ENCODE results near the gene HOXA2. TPM values are rescaled to one million over a fixed set of nuclear protein-coding genes. Genes with fewer than 3 reads are reported as not detected.

The HOXA2 gene
- polyA plus RNA-seq, 1 donor (not counting 4 experiments of a cell fraction or from before 2014, with no cell fraction given), result 0.71 TPM

DNA sequence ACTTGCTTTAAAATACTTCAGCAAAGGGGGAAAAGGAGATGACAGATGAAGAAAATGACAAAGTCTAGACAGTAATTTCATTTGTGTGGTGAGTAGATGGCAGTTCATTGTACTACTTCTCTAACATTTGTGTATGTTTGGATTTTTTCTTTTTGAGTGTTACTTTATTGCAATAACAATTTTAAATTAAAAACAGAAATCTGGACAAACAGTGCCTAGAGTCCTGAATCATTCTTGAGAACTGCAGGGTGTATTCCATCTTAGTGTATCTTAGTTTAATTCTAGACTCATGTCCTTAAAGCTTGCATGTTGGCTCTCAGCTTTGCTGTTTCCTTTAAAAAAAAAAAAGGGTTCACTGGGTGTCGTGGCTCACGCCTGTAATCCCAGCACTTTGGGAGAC, 37.8 kb downstream of the HOXA2 start:
- no peaks in the 10 kb centered on the region for H4K20me1 ChIP-seq (ENCODE audit: control insufficient read depth, extremely low read depth, insufficient read depth, low read length)
- H3K9me3 ChIP-seq (ENCODE audit: control insufficient read depth, low read depth, low read length), result no peaks in the 10 kb centered on the region
- no peak for TF ChIP-seq EZH2 (IDR thresholded peaks at IDR 0.05; ENCODE audit: low read length)
- TF ChIP-seq, protein P1, sequence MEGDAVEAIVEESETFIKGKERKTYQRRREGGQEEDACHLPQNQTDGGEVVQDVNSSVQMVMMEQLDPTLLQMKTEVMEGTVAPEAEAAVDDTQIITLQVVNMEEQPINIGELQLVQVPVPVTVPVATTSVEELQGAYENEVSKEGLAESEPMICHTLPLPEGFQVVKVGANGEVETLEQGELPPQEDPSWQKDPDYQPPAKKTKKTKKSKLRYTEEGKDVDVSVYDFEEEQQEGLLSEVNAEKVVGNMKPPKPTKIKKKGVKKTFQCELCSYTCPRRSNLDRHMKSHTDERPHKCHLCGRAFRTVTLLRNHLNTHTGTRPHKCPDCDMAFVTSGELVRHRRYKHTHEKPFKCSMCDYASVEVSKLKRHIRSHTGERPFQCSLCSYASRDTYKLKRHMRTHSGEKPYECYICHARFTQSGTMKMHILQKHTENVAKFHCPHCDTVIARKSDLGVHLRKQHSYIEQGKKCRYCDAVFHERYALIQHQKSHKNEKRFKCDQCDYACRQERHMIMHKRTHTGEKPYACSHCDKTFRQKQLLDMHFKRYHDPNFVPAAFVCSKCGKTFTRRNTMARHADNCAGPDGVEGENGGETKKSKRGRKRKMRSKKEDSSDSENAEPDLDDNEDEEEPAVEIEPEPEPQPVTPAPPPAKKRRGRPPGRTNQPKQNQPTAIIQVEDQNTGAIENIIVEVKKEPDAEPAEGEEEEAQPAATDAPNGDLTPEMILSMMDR (optimal IDR thresholded peaks at IDR 0.05 in 1 of 3, IDR thresholded peaks at IDR 0.05 in 1 of 3, conservative IDR thresholded peaks at IDR 0.05 in 1 of 3; ENCODE audit: extremely low read depth in 1 of 3, insufficient read depth in 2 of 3, low read length in 3 of 3), result no peak
- H3K36me3 ChIP-seq (ENCODE audit: control insufficient read depth in 2 of 2, extremely low read depth in 1 of 2, insufficient read depth in 2 of 2, low read length in 2 of 2), result no peaks in the 10 kb centered on the region
- no peak overlapping the region for H3K4me3 ChIP-seq (ENCODE audit: control insufficient read depth in 2 of 3, extremely low read depth in 1 of 3, insufficient read depth in 2 of 3, low read depth in 1 of 3, low read length in 3 of 3)
- H3K4me1 ChIP-seq (ENCODE audit: control insufficient read depth, extremely low read depth, insufficient read depth, low read length), result peaks cover 9% of the 10 kb centered on the region
- no peaks in the 10 kb centered on the region for H3K9me1 ChIP-seq (ENCODE audit: control insufficient read depth, extremely low read depth, insufficient read depth, low read length)
- H3K4me2 ChIP-seq (ENCODE audit: control insufficient read depth, extremely low read depth, insufficient read depth, low read depth, low read length), result no peak overlapping the region
- no peak overlapping the region for H3K27ac ChIP-seq (ENCODE audit: control insufficient read depth, insufficient read depth, low read length)
- FAIRE-seq, result no peak
- H3K9ac ChIP-seq (ENCODE audit: control insufficient read depth, extremely low read depth, insufficient read depth, low read length), result no peak overlapping the region
- dilution Hi-C loops (cut with MboI; ENCODE audit: extremely low pct_ligation_motif_present, low sequenced_read_pairs), result no loop called here
- no peak for DNase-seq (ENCODE audit: low read depth, low spot score)
- no peak overlapping the region for H2AFZ ChIP-seq (ENCODE audit: control insufficient read depth, low read length)
- no peaks in the 10 kb centered on the region for H3K27me3 ChIP-seq (ENCODE audit: control insufficient read depth, extremely low read depth, insufficient read depth, low read length)
- no peaks in the 10 kb centered on the region for H3K79me2 ChIP-seq (ENCODE audit: control insufficient read depth, insufficient read depth, low read length)

DNA sequence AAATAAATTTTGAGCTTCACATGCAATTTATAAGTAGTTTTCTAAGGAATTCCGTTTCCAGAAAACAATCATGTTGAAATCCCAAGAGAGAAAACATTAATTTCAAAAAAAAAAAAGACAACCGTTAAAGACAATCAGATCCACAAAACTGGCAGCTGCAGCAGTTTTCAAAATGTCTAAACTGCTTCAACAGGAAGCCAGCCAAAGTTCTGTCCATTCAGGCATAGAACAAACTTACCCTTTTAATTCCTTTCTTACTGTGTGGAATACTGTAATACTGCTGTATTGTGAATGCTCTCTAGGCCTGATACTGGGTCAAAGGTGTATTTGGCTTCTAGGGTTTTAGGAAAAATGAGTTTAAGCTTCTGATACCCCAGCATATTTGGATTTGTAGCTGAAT, 38.3 kb downstream of the HOXA2 start:
- no peak overlapping the region for H3K4me2 ChIP-seq (ENCODE audit: control insufficient read depth, extremely low read depth, insufficient read depth, low read depth, low read length)
- H3K36me3 ChIP-seq (ENCODE audit: control insufficient read depth in 2 of 2, extremely low read depth in 1 of 2, insufficient read depth in 2 of 2, low read length in 2 of 2), result no peaks in the 10 kb centered on the region
- H2AFZ ChIP-seq (ENCODE audit: control insufficient read depth, low read length), result peak overlapping the region; percentile 39
- no peaks in the 10 kb centered on the region for H3K9me1 ChIP-seq (ENCODE audit: control insufficient read depth, extremely low read depth, insufficient read depth, low read length)
- FAIRE-seq (peak; percentile 29), DNase-seq (ENCODE audit: low read depth, low spot score) (no peak)
- H3K9me3 ChIP-seq (ENCODE audit: control insufficient read depth, low read depth, low read length), result no peaks in the 10 kb centered on the region
- no peaks in the 10 kb centered on the region for H4K20me1 ChIP-seq (ENCODE audit: control insufficient read depth, extremely low read depth, insufficient read depth, low read length)
- TF ChIP-seq EZH2 (IDR thresholded peaks at IDR 0.05; ENCODE audit: low read length), result no peak
- TF ChIP-seq, protein P1 (optimal IDR thresholded peaks at IDR 0.05 in 1 of 3, IDR thresholded peaks at IDR 0.05 in 1 of 3, conservative IDR thresholded peaks at IDR 0.05 in 1 of 3; ENCODE audit: extremely low read depth in 1 of 3, insufficient read depth in 2 of 3, low read length in 3 of 3), result no peak
- no peak overlapping the region for H3K9ac ChIP-seq (ENCODE audit: control insufficient read depth, extremely low read depth, insufficient read depth, low read length)
- H3K79me2 ChIP-seq (ENCODE audit: control insufficient read depth, insufficient read depth, low read length), result no peaks in the 10 kb centered on the region
- peaks cover 9% of the 10 kb centered on the region for H3K4me1 ChIP-seq (ENCODE audit: control insufficient read depth, extremely low read depth, insufficient read depth, low read length)
- no peaks in the 10 kb centered on the region for H3K27me3 ChIP-seq (ENCODE audit: control insufficient read depth, extremely low read depth, insufficient read depth, low read length)
- H3K27ac ChIP-seq (ENCODE audit: control insufficient read depth, insufficient read depth, low read length), result no peak overlapping the region
- H3K4me3 ChIP-seq (ENCODE audit: control insufficient read depth in 2 of 3, extremely low read depth in 1 of 3, insufficient read depth in 2 of 3, low read depth in 1 of 3, low read length in 3 of 3), result no peak overlapping the region
- dilution Hi-C loops (cut with MboI; ENCODE audit: extremely low pct_ligation_motif_present, low sequenced_read_pairs), result no loop called here

Data from keratinocyte (primary cell).